Activated T-cell treated with anti-CD3 and anti-CD28 coated beads, Interleukin-2, amount 50 U/mL, for 1 hour (primary cell): ENCODE measurements around the gene POU2F1.

Experiments used
- DNase-seq: peaks from one replicate; pipeline ENCODE4 v3.0.0-alpha.2; 2020

Gene POU2F1

DNA sequence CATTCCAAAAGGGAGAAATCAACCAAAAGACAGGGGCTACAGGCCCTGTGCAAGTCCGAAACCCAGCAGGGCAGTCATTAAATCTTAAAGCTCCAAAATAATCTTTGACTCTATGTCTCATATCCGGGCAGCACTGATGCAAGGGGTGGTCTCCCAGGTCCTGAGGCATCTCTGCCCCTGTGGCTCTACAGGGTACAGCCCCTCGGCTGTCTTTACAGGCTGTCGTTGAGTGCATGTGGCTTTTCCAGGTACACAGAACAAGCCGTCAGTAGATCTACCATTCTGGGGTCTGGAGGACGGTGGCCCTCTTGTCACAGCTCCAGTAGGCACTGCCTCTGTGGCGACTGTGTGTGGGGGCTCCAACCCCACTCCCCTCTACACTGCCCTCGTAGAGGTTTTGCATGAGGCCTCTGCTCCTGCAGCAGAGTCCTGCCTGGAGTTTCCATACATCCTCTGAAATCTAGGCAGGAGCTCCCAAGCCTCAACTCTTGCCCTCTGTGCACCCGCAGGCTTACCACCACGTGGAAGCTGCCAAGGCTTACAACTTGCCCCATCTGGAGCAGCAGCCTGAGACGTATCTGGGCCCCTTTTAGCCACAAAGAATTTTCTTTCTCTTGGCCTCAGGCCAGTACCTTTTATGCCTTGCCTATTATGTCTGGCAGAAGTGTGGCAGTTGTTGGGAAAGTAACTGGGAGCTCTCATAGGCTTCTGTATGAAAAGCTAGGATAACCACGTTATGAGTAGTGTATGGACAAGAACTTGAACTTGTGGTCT is 52.5 kb downstream of the POU2F1 start:
- no peak for DNase-seq

DNA sequence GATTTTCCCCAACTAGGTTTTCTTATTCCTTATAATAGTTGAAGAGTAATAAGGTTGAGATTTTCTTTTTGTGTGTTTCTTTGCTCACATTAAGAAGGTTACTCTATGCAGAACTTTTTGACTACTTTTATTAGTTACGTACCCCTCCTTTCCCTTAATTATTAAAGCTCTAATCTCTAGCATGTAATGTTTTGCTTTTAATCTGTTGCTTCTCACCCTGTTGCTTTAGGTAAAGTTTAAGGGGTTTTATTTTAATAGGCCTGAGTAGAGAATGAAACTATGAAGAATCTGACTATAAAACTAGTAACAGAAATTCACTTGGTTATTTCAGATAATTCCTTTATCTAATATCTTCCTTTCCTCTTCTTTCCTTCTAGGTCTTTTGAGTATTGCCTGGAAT is 53.4 kb downstream of the POU2F1 start:
- no peak for DNase-seq

DNA sequence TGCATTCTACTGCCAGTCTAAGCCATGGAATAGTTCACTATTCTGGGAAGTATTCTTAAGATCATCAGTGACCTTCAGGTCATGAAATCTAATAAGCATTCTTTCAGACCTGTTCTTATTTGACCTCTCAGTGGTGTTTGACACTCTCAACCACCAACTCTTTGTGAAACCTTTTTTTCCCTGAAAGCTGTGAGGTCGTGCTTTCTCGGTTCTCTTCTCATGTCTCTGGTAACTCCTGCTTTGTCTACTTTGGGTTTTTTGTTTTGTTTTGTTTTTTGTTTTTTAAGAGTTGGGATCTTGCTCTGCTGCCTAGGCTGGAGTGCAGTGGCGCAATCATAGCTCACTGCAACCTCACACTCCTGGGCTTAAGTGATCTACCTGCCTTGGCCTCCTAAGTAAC is 56.3 kb downstream of the POU2F1 start:
- DNase-seq, result no peak

DNA sequence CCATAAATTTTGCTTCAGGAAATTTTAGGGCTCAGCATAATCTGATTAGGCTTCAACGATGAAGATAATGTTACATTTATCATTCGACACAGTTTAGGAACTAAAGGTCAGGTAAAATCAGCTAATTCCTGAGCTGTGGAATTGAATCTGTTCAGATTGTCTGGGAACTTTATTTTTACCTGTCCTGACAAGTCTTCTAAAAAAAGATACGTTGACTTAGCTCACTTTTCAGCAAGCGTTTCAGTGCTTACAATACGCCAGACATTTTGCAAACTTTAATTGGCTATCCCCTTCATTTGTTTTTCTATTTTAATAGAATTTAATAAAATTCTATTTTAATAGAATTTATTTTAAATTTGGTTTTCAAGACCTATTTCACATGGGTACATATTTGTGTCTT is 57.8 kb downstream of the POU2F1 start:
- DNase-seq, result no peak

DNA sequence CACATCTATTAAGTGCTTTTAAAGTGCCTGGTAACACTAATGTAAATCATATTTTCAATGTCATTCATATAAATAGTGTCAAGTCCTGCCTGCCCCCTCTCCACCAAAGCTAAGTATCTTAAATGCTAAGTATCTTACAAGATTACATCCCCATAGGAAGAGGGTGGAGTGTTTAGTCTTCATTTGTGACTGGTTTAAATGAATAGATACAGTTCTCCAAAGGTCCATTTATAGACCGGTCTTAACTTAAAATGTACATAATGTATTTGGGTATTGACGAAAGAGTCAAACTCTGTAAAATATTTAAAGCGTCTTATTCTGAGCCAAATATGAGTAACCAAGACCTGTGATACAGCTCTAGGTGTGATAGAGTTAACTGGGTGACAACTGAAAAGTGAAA is 60.2 kb downstream of the POU2F1 start:
- DNase-seq, result no peak

DNA sequence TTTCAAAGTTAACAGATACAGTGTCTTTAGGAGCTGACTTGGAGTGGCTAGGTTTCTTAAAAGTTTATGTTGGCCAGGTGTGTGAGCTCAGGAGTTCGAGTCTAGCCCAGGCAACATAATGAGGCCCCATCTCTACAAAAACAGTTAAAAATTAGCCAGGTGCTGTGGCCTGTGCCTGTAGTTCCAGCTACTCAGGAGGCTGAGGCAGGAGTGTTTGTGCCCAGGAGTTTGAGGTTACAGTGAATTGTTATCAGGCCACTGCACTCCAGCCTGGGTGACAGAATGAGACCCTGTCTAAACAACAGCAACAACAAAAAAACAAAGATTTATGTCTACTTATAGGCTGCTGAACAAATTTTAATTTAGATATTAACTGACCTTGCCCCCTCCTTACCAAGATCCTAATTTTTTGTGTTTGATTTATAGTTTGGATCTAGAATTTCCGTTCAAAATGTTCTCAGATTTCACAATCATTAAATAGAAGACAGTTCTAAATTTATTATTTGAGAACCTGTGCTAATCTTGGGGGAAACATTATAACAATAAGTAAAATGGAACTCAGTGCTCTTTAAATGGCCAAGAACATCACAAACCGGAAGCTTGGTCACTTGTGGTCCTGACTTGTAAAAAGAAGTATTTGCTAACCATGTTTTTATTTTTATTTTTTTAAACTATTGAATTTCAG is 67.8 kb downstream of the POU2F1 start:
- no peak for DNase-seq

DNA sequence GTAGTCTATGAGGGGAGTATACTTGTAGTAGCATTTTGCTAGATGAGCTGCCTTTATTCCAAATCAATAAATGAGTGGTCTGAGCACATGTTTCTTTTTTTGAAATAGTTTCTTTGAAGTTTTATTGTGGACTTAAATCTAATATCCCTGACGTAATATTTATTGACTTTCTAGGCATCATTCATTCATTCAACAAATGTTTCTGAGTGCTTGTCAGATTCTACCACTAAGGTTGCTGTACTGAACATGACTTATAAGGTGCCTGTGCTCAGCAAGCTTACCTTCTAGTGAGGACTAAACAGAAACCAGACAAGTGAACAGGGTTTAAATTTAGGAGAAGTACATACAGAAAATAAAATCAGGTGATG is 68.4 kb downstream of the POU2F1 start:
- no peak for DNase-seq

DNA sequence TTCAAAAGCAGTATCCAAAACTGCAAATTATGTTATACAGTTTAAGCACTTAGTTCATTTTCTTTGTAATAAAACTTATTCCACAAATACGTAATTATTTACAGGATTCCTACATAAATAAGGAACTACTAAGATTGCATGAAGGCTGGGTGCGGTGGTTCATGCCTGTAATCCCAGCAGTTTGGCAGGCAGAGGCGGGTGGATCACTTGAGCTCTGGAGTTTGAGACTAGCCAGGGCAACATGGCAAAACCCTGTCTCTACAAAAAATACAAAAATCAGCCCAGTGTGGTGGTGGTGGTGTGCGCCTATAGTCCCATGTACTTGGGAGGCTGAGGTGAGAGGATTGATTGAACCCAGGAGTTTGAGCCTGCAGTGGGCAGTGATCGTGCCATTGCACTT is 69.3 kb downstream of the POU2F1 start:
- no peak for DNase-seq

DNA sequence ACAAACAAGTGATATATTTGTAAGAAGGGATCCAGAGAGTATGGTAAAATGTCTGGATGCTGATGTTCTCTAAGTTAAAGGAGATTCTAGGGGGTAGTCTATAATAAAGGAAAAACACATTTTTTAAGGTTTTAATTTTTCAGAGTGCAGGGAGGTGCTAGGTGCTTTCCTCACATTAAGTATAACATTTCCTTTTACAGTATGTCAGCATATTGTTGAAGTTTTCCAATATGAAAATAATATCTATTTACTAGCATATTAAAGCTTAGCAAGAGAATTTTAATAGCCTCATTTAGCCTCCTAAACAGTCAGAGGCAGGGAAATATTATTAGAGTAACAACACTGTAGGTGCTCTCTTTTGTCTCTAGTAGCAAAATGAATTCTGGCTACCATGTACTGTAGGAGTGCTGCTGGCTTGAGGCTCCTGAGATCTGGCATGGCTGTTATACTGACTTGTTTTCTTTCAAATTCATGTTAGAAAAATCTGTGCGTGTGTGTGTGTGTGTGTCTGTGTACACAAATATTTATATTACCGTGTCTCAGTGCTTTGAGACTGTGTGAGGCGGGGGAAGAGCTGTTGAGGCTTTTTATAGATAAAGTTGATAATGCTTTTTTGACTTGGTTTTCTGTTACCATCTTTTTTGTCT is 71.0 kb downstream of the POU2F1 start:
- DNase-seq, result no peak

DNA sequence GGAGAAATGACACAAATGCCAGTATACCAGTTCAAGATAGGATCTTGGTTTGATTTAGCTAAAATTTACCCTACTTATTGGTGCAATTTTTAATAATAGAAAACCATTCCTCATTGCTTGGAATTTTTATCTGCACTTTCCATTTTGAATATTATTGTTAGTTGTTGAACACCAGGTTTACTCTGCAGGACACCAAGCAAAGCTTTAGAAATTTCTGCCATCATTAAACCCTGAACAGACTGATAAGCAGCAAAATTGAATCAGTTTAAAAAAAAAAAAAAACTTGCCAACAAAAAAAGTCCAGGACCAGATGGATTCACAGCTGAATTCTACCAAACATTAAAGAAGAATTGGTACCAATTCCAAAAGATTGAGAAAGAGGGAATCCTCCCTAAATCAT is 71.5 kb downstream of the POU2F1 start:
- no peak for DNase-seq

DNA sequence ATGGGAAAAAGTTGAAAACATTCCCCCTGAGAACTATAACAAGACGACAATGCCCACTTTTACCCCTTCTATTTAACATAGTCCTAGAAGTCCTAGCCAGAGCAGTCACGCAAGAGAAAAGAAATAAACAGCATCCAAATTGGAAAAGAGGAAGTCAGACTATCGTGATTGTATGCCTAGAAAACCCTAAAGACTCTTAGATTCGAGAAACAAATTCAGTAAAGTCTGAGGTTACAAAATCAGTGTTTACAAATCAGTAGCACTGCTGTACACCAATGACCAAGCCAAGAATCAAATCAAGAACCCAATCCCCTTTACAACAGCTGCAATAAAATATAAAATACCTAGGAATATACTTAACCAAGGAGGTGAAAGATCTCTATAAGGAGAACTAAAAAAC is 72.4 kb downstream of the POU2F1 start:
- DNase-seq, result no peak

DNA sequence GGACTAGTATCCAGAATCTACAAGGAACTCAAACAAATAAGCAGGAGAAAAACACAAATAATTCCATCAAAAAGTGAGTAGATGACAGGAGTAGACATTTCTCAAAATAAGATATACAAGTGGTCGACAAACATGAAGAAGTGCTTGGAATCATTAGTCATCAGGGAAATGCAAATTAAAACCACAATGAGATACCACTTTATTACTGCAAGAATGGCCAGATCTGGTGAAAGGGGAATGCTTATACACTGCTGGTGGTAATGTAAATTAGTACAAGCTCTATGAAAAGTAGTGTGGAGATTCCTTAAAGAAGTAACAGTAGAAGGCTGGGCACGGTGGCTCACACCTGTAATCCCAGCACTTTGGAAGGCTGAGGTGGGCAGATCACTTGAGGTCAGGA is 73.8 kb downstream of the POU2F1 start:
- DNase-seq, result no peak

DNA sequence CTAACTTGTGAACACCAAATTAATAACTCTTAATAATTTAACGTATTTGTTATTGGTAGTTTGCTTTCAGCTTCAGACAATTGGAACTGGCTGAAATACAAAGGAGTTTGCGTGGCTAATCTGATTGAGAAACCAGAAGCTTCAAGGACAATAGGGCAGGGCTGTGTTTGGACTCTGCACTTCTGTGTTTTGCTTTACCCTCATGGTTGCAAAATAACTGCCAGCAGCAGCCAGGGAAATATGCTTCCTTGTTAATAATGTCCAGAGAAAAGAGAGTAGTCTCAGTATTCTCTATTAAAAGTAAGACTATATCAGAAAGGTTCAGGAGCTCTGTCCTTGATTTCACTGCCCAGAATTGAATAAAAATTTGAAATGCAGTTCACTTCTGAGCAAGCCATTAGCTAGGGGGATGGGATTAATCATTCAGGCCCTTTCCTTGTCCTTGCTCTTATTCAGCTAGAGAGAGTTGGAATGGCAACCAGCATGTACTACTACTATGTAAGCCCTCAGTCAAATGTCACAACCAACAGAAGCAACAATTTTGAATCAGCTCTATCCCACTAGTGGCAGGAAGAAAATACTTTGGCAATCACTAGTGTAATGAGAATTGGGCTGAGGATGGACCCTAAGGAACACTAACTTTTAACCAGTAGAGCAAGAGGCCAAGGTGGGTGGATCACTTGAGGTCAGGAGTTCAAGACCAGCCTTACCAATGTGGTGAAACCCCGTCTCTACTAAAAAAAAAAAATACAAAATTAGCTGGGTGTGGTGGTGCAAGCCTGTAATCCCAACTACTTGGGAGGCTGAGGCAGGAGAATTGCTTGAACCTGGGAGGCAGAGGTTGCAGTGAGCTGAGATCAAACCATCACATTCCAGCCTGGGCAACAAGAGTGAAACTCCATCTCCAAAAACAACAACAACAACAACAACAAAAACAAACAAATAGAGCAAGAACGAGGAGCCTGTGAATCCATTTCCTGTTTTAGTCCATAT is 76.8 kb downstream of the POU2F1 start:
- DNase-seq, result no peak

DNA sequence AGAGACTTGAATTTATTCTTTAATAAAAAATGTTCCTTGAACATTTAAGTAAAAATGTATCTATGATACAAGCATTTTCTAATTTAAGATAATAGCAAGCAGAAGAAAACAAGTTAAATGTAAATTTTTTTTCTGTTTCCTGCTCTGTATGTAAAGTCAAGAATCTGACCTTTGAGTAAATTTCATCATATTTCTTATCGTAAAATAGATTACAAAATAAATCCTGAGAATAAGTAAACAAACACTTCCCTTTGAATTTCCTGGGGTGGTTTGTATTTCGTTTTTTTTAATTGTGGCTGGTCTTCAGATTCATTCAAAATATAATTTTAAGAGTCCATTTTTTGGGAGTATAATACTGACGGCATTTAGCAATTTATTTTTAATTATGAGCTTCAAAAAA is 77.6 kb downstream of the POU2F1 start:
- no peak for DNase-seq

DNA sequence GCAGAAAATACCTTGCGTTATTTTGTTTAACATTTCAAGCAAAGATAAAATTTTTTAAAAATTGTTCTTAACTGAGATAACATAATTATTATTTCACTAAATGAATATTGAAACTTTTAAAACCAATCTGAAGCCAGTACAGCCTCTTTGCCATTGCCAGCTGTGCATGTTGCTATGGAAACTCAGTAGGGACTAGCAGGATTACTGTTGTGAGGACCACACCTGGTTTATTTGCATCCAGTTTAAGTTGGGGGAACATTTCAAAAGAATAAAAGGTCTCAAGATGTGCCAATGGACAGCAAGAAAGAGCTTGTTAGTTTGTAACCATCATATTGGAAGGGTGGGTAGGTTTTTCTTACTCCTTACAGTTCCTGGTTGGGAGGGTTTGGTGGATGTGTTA is 80.7 kb downstream of the POU2F1 start:
- no peak for DNase-seq

DNA sequence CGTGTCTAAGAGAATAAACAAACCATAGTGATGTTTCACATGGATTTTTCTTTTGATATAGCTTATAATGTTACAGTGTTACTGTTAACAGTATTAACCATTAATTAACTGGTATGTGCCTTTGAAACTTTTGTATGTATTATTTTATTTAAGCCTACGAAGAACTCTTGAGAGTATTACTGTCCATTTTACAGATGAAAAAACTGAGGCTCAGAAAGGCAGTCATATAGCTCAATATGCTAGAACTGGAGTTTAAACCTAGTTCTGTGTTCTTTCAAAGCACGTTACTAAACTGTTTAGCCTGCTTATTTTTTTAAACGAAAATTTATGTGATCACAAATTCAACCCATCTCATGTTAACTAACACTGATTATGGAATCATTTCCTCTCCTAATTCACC is 83.5 kb downstream of the POU2F1 start:
- DNase-seq, result no peak

DNA sequence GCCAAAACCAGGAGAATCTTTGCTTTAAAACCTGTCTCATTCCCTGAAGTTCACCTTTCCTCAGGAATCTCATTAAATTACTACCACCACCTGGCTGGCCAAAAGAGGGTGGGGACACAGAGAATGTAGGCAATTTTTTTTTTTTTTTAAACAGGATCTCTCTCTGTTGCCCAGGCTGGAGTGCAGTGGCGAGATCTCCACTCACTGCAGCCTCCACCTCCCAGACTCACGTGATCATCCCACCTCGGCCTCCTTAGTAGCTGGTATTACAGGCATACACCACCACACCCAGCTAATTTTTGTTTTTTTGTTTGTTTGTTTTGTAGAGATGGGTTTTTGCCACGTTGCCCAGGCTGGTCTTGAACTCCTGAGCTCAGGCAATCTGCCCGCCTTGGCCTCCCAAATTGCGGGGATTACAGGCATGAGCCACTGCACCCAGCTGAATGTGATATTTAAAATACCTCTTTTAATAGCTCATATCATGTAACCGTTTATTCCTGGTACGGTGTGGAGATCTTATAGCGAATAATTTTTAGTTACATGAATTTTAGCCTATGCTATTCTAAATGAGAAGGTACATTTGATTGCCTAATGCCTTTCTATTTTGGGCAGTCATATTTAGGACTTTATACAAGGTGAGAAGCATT is 84.5 kb downstream of the POU2F1 start:
- no peak for DNase-seq

DNA sequence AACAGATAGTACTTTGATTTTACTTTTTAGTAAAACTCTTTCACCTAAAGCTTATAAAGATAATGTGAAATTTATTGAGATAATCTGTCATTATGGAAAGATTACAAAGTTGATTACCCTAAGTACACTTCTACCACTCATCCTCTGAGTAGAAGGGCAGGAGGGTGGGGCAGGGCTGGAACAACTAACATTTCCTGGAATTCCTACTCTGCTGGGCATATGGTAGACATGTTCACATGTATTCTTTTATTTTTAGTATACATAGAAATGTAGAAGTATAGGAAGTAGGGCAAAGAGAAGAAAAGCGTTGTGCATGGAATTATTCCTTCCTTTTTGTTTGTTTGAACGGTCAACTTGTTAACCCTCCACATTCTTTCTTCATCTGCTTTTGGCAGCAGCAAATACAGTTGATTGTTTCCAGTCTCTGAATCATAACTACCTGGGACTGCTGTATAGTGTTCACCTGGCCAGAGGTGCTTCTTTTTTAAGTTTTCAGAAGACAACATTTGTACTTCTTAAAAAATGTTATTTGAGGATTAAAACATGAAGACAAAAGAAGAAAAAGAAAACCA is 85.1 kb downstream of the POU2F1 start:
- no peak for DNase-seq

DNA sequence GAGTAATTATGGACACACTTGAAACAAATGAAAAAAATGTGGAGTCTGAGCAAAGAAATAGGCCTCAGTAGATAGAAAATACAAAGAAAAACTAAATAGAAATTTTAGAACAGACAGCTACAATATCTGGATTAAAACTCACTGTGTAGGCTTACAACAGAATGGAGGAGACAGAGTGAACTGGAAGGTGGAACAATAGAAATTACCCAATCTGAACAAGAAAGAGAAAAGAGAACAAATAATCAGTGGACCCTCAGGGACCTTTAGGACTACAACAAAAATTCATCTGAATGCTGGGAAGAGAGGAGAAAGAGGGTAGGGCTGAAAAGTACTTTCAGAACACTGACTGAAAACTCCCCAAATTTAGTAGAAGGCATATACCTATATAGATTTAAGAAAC is 90.0 kb downstream of the POU2F1 start:
- DNase-seq, result no peak

DNA sequence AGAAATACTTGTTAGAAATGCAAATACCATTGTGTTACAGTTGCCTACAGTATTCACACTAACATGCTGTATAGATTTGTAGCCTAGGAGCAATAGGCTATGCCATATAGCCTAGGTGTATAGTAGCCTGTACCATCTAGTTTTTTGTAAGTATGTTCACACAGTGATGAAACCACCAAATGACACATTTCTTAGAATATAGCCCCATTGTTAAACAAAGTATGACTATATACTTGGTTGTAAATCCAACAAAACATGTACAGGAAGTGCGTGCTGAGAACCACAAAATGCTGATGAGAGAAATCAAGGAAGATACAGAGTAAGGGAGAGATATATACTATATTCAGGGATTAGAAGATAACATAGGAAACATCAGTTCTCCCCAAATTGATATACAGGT is 92.2 kb downstream of the POU2F1 start:
- no peak for DNase-seq

DNA sequence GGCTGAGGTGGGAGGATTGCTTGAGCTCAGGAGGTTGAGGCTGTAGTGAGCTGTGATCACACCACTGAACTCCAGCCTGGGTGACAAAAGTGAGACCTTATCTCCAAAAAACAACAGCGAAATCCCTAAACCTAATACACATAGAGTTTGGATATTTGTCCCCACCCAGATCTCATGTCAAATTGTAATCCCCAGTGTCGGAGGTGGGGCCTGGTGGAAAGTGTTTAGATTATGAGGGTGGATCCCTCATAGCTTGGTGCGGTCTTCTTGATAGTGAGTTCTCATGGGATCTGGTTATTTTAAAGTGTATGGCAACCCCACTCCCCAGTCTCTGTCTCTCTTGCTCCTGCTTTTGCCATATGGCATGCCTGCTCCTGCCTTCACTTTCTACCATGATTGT is 94.0 kb downstream of the POU2F1 start:
- no peak for DNase-seq

DNA sequence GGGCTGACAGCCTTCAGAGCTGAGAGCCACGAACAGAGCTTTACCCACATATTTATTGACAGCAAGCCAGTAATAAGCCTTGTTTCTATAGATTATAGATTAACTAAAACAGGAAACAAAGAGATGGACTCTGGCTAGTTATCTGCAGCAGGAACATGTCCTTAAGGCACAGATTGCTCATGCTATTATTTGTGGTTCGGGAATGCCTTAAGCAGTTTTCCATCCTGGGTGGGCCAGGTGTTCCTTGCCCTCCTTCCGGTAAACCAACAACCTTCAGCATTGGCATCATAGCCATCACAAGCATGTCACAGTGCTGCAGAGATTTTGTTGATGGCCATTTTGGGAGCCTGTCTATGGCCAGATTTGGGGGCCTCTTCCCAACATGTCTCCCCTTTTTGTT is 96.8 kb downstream of the POU2F1 start:
- DNase-seq, result no peak
